ENCODE data around the gene KIF26B.

DNA sequence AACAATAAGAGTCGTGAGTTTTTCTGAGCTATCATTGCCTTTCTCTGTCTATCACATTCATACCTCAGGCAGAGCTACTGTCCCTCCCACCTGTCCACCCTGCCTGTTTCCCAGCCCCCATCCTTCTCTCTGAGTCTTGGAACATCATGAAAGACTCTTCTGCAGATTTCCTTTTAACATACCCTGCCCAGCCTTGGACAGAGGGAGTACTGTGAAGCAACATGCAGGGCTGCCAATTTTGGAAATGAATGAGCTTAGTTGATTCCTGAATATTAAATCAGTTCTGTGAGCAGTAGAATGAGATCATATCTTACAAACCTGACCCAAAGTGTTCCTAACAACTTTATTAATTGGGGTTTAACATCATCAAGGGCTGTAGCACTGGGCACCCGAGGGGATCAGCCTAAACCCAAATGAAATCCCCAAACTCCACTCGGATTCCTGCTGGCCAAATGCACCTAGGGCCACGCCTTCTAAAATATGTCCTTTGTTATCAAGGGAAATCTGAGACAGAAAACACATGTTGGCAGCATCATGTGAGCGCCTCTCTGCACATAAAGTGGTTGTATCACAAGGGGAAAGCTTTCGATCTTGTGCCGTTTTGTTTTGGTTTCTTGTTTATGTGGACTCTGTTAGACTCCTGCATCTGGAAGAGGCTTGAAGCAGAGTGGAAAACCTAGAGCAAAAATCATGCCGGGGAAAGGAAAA lies 357.6 kb downstream of the KIF26B start:
- TF ChIP-seq, protein P1, sequence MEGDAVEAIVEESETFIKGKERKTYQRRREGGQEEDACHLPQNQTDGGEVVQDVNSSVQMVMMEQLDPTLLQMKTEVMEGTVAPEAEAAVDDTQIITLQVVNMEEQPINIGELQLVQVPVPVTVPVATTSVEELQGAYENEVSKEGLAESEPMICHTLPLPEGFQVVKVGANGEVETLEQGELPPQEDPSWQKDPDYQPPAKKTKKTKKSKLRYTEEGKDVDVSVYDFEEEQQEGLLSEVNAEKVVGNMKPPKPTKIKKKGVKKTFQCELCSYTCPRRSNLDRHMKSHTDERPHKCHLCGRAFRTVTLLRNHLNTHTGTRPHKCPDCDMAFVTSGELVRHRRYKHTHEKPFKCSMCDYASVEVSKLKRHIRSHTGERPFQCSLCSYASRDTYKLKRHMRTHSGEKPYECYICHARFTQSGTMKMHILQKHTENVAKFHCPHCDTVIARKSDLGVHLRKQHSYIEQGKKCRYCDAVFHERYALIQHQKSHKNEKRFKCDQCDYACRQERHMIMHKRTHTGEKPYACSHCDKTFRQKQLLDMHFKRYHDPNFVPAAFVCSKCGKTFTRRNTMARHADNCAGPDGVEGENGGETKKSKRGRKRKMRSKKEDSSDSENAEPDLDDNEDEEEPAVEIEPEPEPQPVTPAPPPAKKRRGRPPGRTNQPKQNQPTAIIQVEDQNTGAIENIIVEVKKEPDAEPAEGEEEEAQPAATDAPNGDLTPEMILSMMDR (IDR thresholded peaks at IDR 0.05): no peak
- no peak for TF ChIP-seq POLR2A (IDR thresholded peaks at IDR 0.05)

All from body of pancreas (tissue), 4 donors.